GM12875 (cell line): ENCODE results near the gene BAAT.

ENCODE experiments used
- H3K4me3 ChIP-seq: one replicate; pipeline ENCODE4 v1.5.1; 2011; ENCODE audit warnings: low read depth, low read length, control low read depth
- CTCF ChIP-seq: IDR thresholded peaks from 2 replicates; pipeline ENCODE4 v1.5.1; 2011; ENCODE audit warnings: low read depth, mild to moderate bottlenecking, control low read depth, inconsistent platforms, low read length, moderate library complexity, borderline replicate concordance; ENCODE audit not compliant: insufficient read depth

BAAT gene

GRCh38 chr9:101372327-101373118 lies 12.3 kb downstream of the BAAT start:
- H3K4me3 ChIP-seq, result no peak overlapping the region
- TF ChIP-seq CTCF, result no peak

GRCh38 chr9:101371813-101372212 lies 13.0 kb downstream of the BAAT start:
- H3K4me3 ChIP-seq, result no peak overlapping the region
- TF ChIP-seq CTCF, result no peak

- TF ChIP-seq CTCF, result no peak
- no peak overlapping the region for H3K4me3 ChIP-seq
Observed at GRCh38 chr9:101369884-101370531, 14.8 kb downstream of the BAAT start.

- H3K4me3 ChIP-seq, result no peak overlapping the region
- no peak for TF ChIP-seq CTCF
Observed at GRCh38 chr9:101369286-101369685, 15.5 kb downstream of the BAAT start.

- TF ChIP-seq CTCF, result no peak
- H3K4me3 ChIP-seq, result no peak overlapping the region
Observed at GRCh38 chr9:101367323-101367722, 17.5 kb downstream of the BAAT start.

GRCh38 chr9:101366038-101366756 lies 18.6 kb downstream of the BAAT start:
- TF ChIP-seq CTCF, result no peak
- H3K4me3 ChIP-seq, result no peak overlapping the region
